Germinal center (tissue), 1 donor: ENCODE results near the gene GRIN3A.
"Not testable (repeated sequence)": the region's sequence is repeated elsewhere in the genome, so short reads cannot be mapped to it uniquely, and the experiment has no call there.

ENCODE experiments used
- DNase-seq: peaks from one replicate; pipeline ENCODE4 v3.0.0; 2012; ENCODE audit warnings: mixed read lengths, low spot score

Gene GRIN3A

GRCh38 chr9:101632611-101633010 lies 105.8 kb downstream of the GRIN3A start:
- DNase-seq = no peak

GRCh38 chr9:101631892-101632291 lies 106.6 kb downstream of the GRIN3A start:
- no peak for DNase-seq

GRCh38 chr9:101629636-101630035 lies 108.8 kb downstream of the GRIN3A start:
- DNase-seq = no peak

GRCh38 chr9:101628173-101628572 lies 110.3 kb downstream of the GRIN3A start:
- no peak for DNase-seq

- no peak for DNase-seq
Observed at GRCh38 chr9:101626295-101626694, 112.2 kb downstream of the GRIN3A start.

- DNase-seq = no peak
Observed at GRCh38 chr9:101625876-101626275, 112.6 kb downstream of the GRIN3A start.

- DNase-seq = no peak
Observed at GRCh38 chr9:101620452-101620851, 118.0 kb downstream of the GRIN3A start.

GRCh38 chr9:101618698-101619097 lies 119.7 kb downstream of the GRIN3A start:
- no peak for DNase-seq

GRCh38 chr9:101605547-101605946 lies 132.9 kb downstream of the GRIN3A start:
- DNase-seq = no peak

- no peak for DNase-seq
Observed at GRCh38 chr9:101604296-101604695, 134.2 kb downstream of the GRIN3A start.

- peak; percentile 15 for DNase-seq
Observed at GRCh38 chr9:101601904-101602765, 136.3 kb downstream of the GRIN3A start.

GRCh38 chr9:101594796-101595195 lies 143.7 kb downstream of the GRIN3A start, which contains the start of gene PPP3R2:
TSS of gene PPP3R2 (minus strand) at chr9:101594969. CDS start at chr9:101594921, 48 bp downstream.
- DNase-seq = no peak

GRCh38 chr9:101593345-101593744 lies 145.1 kb downstream of the GRIN3A start:
- no peak for DNase-seq

GRCh38 chr9:101592788-101593187 lies 145.7 kb downstream of the GRIN3A start:
- DNase-seq = no peak

GRCh38 chr9:101591787-101592446 lies 146.5 kb downstream of the GRIN3A start:
- DNase-seq = no peak

GRCh38 chr9:101590901-101591300 lies 147.5 kb downstream of the GRIN3A start:
- no peak for DNase-seq

GRCh38 chr9:101590074-101590473 lies 148.4 kb downstream of the GRIN3A start:
- DNase-seq = not testable (repeated sequence)

GRCh38 chr9:101587332-101588043 lies 151.0 kb downstream of the GRIN3A start:
- DNase-seq = no peak

GRCh38 chr9:101586651-101587050 lies 151.8 kb downstream of the GRIN3A start:
- DNase-seq = no peak

- DNase-seq = no peak
Observed at GRCh38 chr9:101585740-101586139, 152.7 kb downstream of the GRIN3A start.

GRCh38 chr9:101582553-101582952 lies 155.9 kb downstream of the GRIN3A start:
- DNase-seq = no peak

- DNase-seq = no peak
Observed at GRCh38 chr9:101579711-101580545, 158.5 kb downstream of the GRIN3A start.
